SK-N-SH treated with all-trans-retinoic acid at 6 μM for 48 hours (cell line): ENCODE data around the gene SERPINB1.

Source experiments
- ATAC-seq: fragments of 200-7000 bp; cut with Tn5 transposase; 3 replicates; pipeline ENCODE4 v1.9.1; 2020; ENCODE audit warnings: mild to moderate bottlenecking, moderate library complexity
- ARNTL ChIP-seq: fragments of 450-650 bp; formaldehyde crosslinking; IDR thresholded peaks from 2 replicates; pipeline ENCODE4 v1.5.0; 2020; ENCODE audit warnings: low read depth, mild to moderate bottlenecking, moderate library complexity, borderline replicate concordance
- BACH2 ChIP-seq: fragments of 250-450 bp; sonication (Bioruptor Pico); IDR thresholded peaks from 2 replicates; pipeline ENCODE4 v1.9.0; 2021; ENCODE audit warnings: mild to moderate bottlenecking, borderline replicate concordance
- ESRRG ChIP-seq: fragments of 250-450 bp; sonication (Bioruptor Pico); IDR thresholded peaks from 2 replicates; pipeline ENCODE4 v1.6.1; 2021; ENCODE audit warnings: mild to moderate bottlenecking
- GLIS3 ChIP-seq: fragments of 250-450 bp; sonication (Bioruptor Pico); IDR thresholded peaks from 2 replicates; pipeline ENCODE4 v1.5.0; 2020; ENCODE audit warnings: mild to moderate bottlenecking, moderate library complexity
- ISL1 ChIP-seq: fragments of 250-450 bp; sonication (Bioruptor Pico); IDR thresholded peaks from 2 replicates; pipeline ENCODE4 v2.1.2; 2022; ENCODE audit warnings: mild to moderate bottlenecking, moderate library complexity
- OSR1 ChIP-seq: fragments of 250-450 bp; sonication (Bioruptor Pico); IDR thresholded peaks from 2 replicates; pipeline ENCODE4 v1.8.0; 2022; ENCODE audit warnings: moderate library complexity, mild to moderate bottlenecking, inconsistent platforms
- PPARA ChIP-seq: fragments of 250-450 bp; sonication (Bioruptor Pico); IDR thresholded peaks from 2 replicates; pipeline ENCODE4 v1.5.0; 2020; ENCODE audit warnings: mild to moderate bottlenecking, borderline replicate concordance
- RARB ChIP-seq: fragments of 250-450 bp; sonication (Bioruptor Pico); IDR thresholded peaks from 2 replicates; pipeline ENCODE4 v1.8.0; 2021; ENCODE audit warnings: mild to moderate bottlenecking, moderate library complexity
- SNAI2 ChIP-seq: fragments of 250-450 bp; sonication (Bioruptor Pico); IDR thresholded peaks from 2 replicates; pipeline ENCODE4 v1.5.0; 2020; ENCODE audit warnings: mild to moderate bottlenecking, moderate library complexity
- TCF4 ChIP-seq: fragments of 250-450 bp; sonication (Bioruptor Pico); IDR thresholded peaks from 2 replicates; pipeline ENCODE4 v1.8.0; 2021; ENCODE audit warnings: mild to moderate bottlenecking, moderate library complexity, borderline replicate concordance
- TOX ChIP-seq: fragments of 250-450 bp; sonication (Bioruptor Pico); IDR thresholded peaks from 2 replicates; pipeline ENCODE4 v1.8.0; 2021; ENCODE audit warnings: mild to moderate bottlenecking, moderate library complexity, borderline replicate concordance
- ZC3H10 ChIP-seq: fragments of 250-450 bp; sonication (Bioruptor Pico); IDR thresholded peaks from 2 replicates; pipeline ENCODE4 v1.5.1; 2021; ENCODE audit warnings: mild to moderate bottlenecking, moderate library complexity
- ZFP3 ChIP-seq: fragments of 250-450 bp; sonication (Bioruptor Pico); IDR thresholded peaks from 2 replicates; pipeline ENCODE4 v1.5.0; 2020; ENCODE audit warnings: mild to moderate bottlenecking, moderate library complexity
- ZFP30 ChIP-seq: fragments of 450-650 bp; formaldehyde crosslinking; IDR thresholded peaks from 2 replicates; pipeline ENCODE4 v1.5.0; 2022; ENCODE audit warnings: mild to moderate bottlenecking, moderate library complexity
- ZNF565 ChIP-seq: fragments of 450-650 bp; formaldehyde crosslinking; conservative IDR thresholded peaks from 2 replicates; pipeline ENCODE4 v1.5.0; 2020; ENCODE audit warnings: low read depth, mild to moderate bottlenecking, moderate library complexity
- ZNF8 ChIP-seq: fragments of 450-650 bp; formaldehyde crosslinking; IDR thresholded peaks from 2 replicates; pipeline ENCODE4 v1.5.0; 2020; ENCODE audit warnings: mild to moderate bottlenecking, moderate library complexity
- TF ChIP-seq, protein P1 (sequence below): fragments of 250-450 bp; sonication (Bioruptor Pico); IDR thresholded peaks from 2 replicates; pipeline ENCODE4 v1.5.1; 2021; ENCODE audit warnings: mild to moderate bottlenecking, moderate library complexity
- TF ChIP-seq, protein P2 (sequence below): fragments of 250-450 bp; sonication (Bioruptor Pico); IDR thresholded peaks from 2 replicates; pipeline ENCODE4 v1.8.0; 2020; ENCODE audit warnings: mild to moderate bottlenecking, moderate library complexity, borderline replicate concordance
- TF ChIP-seq, protein P3 (sequence below): fragments of 250-450 bp; sonication (Bioruptor Pico); IDR thresholded peaks from 2 replicates; pipeline ENCODE4 v1.5.0; 2020; ENCODE audit warnings: mild to moderate bottlenecking, moderate library complexity
- TF ChIP-seq, protein P4 (sequence below): fragments of 250-450 bp; sonication (Bioruptor Pico); IDR thresholded peaks from 2 replicates; pipeline ENCODE4 v1.5.1; 2020; ENCODE audit warnings: low read depth, mild to moderate bottlenecking, moderate library complexity

SERPINB1 gene

DNA sequence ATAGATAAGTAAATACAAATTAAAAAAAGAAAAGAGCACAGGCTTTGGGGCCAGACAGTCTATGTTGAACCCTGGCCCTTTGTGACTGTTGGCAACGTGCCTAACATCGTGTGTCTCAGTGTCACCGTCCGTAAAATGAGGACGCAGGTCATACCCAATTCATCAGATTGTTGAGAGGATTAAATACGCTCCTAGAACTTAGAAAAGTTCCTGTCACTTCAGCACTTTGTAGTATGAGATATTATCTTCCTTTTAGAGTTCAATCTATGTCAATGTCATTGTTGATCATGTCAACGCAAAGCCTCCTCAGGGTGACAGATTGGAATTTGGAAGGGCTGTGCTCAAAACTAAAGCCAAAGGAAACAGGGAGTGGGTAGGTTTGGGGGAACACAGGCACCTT, 21.7 kb downstream of the SERPINB1 start:
- no peak for ATAC-seq
- TF ChIP-seq TOX (CRISPR knock-in tag) (no peak), TCF4 (CRISPR knock-in tag) (no peak), ZNF8 (no peak), ISL1 (CRISPR knock-in tag) (no peak), PPARA (no peak), OSR1 (CRISPR knock-in tag) (no peak), GLIS3 (CRISPR knock-in tag) (no peak)
- TF ChIP-seq, protein P1, sequence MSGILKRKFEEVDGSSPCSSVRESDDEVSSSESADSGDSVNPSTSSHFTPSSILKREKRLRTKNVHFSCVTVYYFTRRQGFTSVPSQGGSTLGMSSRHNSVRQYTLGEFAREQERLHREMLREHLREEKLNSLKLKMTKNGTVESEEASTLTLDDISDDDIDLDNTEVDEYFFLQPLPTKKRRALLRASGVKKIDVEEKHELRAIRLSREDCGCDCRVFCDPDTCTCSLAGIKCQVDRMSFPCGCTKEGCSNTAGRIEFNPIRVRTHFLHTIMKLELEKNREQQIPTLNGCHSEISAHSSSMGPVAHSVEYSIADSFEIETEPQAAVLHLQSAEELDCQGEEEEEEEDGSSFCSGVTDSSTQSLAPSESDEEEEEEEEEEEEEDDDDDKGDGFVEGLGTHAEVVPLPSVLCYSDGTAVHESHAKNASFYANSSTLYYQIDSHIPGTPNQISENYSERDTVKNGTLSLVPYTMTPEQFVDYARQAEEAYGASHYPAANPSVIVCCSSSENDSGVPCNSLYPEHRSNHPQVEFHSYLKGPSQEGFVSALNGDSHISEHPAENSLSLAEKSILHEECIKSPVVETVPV (CRISPR knock-in tag) = no peak

DNA sequence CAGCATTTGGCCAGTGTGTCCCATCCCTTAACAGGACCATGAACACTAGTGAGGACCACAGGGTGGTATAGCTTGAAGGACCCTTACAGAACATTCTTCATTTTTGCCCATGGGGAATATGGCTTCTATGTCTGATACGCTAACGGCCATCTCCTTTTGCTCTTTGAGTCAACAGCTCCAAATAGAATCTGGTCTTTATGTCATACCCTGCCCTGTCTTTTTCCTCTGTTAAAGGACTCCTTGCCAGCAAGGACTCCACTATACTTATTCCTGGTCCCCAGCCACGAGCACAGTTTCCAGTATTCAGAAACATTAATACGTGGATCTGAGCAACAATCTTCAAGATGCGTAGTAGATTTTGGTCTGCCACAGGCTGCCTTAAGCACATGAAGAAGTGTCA, 22.5 kb downstream of the SERPINB1 start:
- TF ChIP-seq, protein P1 (CRISPR knock-in tag) = no peak
- TF ChIP-seq ZNF565 (no peak), SNAI2 (CRISPR knock-in tag) (no peak), ZNF8 (no peak), BACH2 (CRISPR knock-in tag) (no peak), PPARA (no peak), ZFP3 (CRISPR knock-in tag) (no peak), ZC3H10 (no peak), TOX (CRISPR knock-in tag) (no peak), RARB (CRISPR knock-in tag) (no peak), ESRRG (no peak)
- TF ChIP-seq, protein P2, sequence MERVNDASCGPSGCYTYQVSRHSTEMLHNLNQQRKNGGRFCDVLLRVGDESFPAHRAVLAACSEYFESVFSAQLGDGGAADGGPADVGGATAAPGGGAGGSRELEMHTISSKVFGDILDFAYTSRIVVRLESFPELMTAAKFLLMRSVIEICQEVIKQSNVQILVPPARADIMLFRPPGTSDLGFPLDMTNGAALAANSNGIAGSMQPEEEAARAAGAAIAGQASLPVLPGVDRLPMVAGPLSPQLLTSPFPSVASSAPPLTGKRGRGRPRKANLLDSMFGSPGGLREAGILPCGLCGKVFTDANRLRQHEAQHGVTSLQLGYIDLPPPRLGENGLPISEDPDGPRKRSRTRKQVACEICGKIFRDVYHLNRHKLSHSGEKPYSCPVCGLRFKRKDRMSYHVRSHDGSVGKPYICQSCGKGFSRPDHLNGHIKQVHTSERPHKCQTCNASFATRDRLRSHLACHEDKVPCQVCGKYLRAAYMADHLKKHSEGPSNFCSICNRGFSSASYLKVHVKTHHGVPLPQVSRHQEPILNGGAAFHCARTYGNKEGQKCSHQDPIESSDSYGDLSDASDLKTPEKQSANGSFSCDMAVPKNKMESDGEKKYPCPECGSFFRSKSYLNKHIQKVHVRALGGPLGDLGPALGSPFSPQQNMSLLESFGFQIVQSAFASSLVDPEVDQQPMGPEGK (CRISPR knock-in tag) = no peak
- TF ChIP-seq, protein P3, sequence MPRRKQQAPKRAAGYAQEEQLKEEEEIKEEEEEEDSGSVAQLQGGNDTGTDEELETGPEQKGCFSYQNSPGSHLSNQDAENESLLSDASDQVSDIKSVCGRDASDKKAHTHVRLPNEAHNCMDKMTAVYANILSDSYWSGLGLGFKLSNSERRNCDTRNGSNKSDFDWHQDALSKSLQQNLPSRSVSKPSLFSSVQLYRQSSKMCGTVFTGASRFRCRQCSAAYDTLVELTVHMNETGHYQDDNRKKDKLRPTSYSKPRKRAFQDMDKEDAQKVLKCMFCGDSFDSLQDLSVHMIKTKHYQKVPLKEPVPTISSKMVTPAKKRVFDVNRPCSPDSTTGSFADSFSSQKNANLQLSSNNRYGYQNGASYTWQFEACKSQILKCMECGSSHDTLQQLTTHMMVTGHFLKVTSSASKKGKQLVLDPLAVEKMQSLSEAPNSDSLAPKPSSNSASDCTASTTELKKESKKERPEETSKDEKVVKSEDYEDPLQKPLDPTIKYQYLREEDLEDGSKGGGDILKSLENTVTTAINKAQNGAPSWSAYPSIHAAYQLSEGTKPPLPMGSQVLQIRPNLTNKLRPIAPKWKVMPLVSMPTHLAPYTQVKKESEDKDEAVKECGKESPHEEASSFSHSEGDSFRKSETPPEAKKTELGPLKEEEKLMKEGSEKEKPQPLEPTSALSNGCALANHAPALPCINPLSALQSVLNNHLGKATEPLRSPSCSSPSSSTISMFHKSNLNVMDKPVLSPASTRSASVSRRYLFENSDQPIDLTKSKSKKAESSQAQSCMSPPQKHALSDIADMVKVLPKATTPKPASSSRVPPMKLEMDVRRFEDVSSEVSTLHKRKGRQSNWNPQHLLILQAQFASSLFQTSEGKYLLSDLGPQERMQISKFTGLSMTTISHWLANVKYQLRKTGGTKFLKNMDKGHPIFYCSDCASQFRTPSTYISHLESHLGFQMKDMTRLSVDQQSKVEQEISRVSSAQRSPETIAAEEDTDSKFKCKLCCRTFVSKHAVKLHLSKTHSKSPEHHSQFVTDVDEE (CRISPR knock-in tag) = no peak
- no peak; the same call in 2 of the 3 replicates for ATAC-seq

DNA sequence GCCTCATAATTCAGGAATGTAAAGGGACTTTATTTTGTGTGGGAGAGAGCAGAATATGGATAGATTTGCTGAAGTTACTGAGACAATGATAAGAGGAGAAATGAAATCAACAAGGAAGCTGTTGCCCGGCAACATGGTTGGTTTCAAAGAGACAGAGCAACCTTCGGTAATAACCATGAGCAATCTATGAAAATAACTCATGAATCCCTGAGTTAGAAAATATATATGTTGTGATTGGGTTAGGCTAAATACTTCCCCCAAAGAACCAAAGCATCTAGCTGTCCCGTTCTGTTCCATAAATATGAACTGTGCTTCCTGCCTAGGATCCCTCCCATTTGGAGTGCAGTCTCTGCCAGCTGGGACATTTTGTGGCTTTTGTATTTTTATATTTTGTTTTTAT, 23.1 kb downstream of the SERPINB1 start:
- ATAC-seq = peak; percentile 67
- TF ChIP-seq BACH2 (CRISPR knock-in tag) (no peak), ARNTL (no peak), GLIS3 (CRISPR knock-in tag) (no peak), PPARA (no peak), ISL1 (CRISPR knock-in tag) (no peak), ESRRG (no peak), ZFP30 (CRISPR knock-in tag) (no peak), RARB (CRISPR knock-in tag) (no peak), ZFP3 (CRISPR knock-in tag) (no peak), TCF4 (CRISPR knock-in tag) (no peak)
- TF ChIP-seq, protein P4, sequence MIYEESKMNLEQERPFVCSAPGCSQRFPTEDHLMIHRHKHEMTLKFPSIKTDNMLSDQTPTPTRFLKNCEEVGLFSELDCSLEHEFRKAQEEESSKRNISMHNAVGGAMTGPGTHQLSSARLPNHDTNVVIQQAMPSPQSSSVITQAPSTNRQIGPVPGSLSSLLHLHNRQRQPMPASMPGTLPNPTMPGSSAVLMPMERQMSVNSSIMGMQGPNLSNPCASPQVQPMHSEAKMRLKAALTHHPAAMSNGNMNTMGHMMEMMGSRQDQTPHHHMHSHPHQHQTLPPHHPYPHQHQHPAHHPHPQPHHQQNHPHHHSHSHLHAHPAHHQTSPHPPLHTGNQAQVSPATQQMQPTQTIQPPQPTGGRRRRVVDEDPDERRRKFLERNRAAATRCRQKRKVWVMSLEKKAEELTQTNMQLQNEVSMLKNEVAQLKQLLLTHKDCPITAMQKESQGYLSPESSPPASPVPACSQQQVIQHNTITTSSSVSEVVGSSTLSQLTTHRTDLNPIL (CRISPR knock-in tag) = no peak
- TF ChIP-seq, protein P3 (CRISPR knock-in tag) = no peak
- TF ChIP-seq, protein P1 (CRISPR knock-in tag) = no peak
